HG02870 (cell line): Measurements from ENCODE around the gene SPPL3.
"Not testable (repeated sequence)": the region's sequence is repeated elsewhere in the genome, so short reads cannot be mapped to it uniquely, and the experiment has no call there.

Experiments used
- ATAC-seq: cut with Tn5 transposase; IDR thresholded peaks from one replicate; pipeline ENCODE4 v1.9.1; 2021; ENCODE audit warnings: mild to moderate bottlenecking, moderate library complexity; ENCODE audit not compliant: unreplicated experiment

SPPL3 gene

GRCh38 chr12:120845696-120846095, 58.5 kb downstream of the SPPL3 start:
- no peak for ATAC-seq

- ATAC-seq = no peak
Measured at GRCh38 chr12:120844768-120845449, 59.2 kb downstream of the SPPL3 start.

- no peak for ATAC-seq
Measured at GRCh38 chr12:120844297-120844696, 59.9 kb downstream of the SPPL3 start.

DNA sequence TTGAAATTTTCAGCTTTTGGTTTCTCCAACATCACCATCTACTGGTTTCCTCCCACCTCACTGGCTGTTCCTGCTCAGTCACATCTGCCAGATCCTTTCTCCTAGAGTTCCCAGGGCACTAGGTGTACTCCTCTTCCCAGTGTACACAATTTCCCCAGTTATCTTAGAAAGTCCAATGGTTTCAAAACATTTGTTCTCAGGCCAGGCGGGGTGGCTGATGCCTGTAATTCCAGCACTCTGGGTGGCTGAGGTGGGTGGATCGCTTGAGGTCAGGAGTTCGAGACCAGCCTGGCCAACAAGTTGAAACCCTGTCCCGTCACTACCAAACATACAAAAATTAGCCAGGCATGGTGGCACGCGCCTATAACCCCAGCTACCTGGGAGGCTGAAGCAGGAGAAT, 60.7 kb downstream of the SPPL3 start:
- ATAC-seq = no peak

- no peak for ATAC-seq
Measured at GRCh38 chr12:120842595-120842994, 61.6 kb downstream of the SPPL3 start.

DNA sequence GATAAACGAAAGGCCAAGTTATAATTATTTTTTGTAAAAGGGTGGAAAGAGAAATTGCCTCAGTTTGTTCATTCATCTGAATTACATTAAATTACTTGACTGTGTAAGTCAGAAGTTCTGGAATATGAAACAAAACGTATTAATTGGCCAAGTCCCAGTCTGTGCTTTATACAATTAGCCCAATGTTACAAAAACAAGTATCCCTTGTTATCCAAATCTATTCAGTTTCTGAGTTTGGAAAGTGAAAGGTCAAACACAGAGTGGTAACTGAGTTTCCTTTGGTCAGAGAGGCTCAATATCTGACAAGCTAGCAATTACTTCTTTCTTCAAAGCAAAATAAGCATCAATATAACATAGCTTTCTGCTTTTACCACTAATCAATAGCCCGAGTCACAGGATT, 62.6 kb downstream of the SPPL3 start:
- no peak for ATAC-seq

- ATAC-seq = no peak
Measured at GRCh38 chr12:120839503-120839902, 64.7 kb downstream of the SPPL3 start.

DNA sequence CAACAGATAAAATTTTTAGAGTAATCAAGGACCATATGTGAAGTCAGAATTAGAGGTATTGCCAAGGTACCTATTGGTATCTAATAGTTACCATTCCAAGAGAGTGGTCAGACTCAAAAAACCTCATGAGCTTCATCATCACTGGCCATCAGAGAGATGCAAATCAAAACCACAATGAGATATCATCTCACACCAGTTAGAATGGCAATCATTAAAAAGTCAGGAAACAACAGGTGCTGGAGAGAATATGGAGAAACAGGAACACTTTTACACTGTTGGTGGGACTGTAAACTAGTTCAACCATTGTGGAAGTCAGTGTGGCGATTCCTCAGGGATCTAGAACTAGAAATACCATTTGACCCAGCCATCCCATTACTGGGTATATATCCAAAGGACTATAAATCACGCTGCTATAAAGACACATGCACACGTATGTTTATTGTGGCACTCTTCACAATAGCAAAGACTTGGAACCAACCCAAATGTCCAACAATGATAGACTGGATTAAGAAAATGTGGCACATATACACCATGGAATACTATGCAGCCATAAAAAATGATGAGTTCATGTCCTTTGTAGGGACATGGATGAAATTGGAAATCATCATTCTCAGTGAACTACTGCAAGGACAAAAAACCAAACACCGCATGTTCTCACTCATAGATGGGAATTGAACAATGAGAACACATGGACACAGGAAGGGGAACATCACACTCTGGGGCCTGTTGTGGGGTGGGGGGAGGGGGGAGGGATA, 65.4 kb downstream of the SPPL3 start:
- ATAC-seq = not testable (repeated sequence)

DNA sequence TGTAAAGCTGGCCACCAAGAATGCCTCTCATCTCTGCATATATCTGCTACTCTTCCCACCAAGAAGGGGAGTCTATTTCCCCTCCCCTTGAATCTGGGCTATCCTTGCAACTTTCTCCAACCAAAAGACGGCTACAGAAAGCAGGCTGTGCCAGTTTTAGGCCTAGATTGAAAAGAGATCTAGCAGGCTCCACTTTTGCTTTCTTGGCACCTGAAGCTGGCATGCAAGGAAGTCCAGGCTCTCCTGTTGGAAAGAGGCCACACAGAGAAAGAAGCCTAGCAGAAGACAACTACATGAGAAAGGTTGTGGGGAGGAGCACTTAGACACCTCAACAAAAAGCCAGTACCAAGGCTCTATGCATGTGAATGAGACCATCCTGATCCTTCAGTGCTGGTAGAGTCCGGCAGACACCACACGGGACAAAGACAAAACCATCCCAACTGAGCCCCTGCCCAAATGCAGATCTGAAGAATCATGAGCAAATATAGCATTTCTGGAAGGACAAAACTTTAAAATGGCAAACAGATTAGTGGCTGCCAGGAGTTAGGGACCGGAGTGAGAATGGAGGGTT, 68.0 kb downstream of the SPPL3 start:
- ATAC-seq = no peak

DNA sequence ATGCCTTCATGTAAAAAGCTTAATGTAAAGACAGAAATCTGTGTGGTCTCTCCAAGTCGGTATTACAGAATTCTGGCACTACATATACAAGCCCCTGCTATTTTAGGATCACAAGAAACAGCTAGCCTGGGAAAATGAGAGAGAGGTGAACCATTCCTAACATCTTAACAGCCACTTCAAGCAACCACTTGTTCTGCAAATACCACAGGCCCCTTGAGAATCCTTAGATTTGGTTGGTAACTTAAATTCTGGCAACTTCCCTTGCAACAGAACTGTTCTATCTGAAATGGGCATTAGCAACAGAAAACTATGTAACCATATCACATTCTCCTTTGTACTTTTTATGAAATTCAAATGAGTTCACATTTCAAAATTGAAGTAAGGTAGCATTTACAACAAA, 68.5 kb downstream of the SPPL3 start:
- no peak for ATAC-seq

- no peak for ATAC-seq
Measured at GRCh38 chr12:120835304-120835612, 68.9 kb downstream of the SPPL3 start.

GRCh38 chr12:120834489-120835303, 69.5 kb downstream of the SPPL3 start:
- no peak for ATAC-seq

DNA sequence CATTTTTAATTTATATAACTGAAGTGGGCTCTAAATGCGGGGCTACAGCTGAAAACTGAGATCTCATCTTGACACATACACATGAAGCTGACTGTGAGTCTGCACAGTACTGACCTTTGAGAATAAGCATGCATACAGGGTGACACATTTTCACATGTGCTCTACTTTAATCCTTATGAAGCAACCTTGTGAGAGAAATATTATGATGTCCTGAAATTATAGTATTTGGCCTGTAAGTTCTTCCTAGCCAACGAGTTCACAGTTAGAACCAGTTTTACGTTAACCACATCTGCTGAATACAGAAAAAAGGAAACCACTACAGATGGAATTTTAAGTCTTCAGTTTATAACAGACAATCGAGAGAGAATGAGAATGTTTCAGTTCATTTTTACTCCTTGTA, 70.3 kb downstream of the SPPL3 start:
- ATAC-seq = no peak

DNA sequence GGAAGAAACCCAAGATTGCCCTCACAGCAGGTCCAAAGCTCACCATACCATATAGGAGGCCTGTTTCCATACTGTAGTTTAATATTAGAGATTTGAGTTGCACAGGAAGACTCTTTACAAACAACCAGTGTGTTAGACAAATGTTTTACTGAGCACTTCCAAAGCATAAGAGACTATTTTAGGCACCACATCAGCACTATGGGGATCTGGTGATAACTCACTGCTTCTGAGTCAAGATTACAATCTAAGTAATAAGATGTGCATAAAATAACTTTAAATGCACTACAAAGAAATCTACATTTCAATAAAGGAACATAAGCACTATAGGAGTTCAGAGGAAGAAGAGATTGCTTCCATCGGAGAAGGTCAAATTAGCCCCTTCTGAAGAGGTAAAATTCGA, 71.4 kb downstream of the SPPL3 start:
- no peak for ATAC-seq

- ATAC-seq = no peak
Measured at GRCh38 chr12:120831648-120832267, 72.4 kb downstream of the SPPL3 start.

GRCh38 chr12:120830966-120831365, 73.2 kb downstream of the SPPL3 start:
- ATAC-seq = no peak

GRCh38 chr12:120830052-120830940, 73.9 kb downstream of the SPPL3 start:
- no peak for ATAC-seq

- no peak for ATAC-seq
Measured at GRCh38 chr12:120826335-120826734, 77.8 kb downstream of the SPPL3 start.

- ATAC-seq = no peak
Measured at GRCh38 chr12:120825337-120825736, 78.8 kb downstream of the SPPL3 start.

GRCh38 chr12:120822832-120823503, 81.2 kb downstream of the SPPL3 start:
- no peak for ATAC-seq
